GM21381 (cell line): Measurements from ENCODE around the gene SHE.

Source experiments
- ATAC-seq: cut with Tn5 transposase; IDR thresholded peaks from one replicate; pipeline ENCODE4 v1.9.1; 2021; ENCODE audit warnings: mild to moderate bottlenecking, moderate library complexity; ENCODE audit not compliant: unreplicated experiment

The SHE gene

DNA sequence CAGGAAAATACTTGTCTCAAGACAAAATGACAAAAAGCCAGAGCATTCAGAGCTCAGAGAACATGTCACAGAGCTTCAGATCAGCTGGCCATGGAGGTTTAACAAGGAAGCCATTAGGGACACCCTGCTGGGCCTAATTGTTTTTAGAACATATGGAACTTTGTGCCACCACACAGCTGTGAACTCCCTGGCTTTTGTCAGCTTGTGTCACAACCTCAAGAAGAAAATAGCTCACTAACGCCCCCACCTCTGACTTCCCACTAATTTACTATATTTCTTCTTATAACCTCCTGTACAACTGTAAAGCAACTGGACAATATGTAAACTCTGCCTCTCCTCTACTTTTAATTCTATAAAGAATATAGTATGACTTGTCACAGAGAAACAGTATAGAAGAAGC lies 21.2 kb downstream of the SHE start:
- no peak for ATAC-seq

DNA sequence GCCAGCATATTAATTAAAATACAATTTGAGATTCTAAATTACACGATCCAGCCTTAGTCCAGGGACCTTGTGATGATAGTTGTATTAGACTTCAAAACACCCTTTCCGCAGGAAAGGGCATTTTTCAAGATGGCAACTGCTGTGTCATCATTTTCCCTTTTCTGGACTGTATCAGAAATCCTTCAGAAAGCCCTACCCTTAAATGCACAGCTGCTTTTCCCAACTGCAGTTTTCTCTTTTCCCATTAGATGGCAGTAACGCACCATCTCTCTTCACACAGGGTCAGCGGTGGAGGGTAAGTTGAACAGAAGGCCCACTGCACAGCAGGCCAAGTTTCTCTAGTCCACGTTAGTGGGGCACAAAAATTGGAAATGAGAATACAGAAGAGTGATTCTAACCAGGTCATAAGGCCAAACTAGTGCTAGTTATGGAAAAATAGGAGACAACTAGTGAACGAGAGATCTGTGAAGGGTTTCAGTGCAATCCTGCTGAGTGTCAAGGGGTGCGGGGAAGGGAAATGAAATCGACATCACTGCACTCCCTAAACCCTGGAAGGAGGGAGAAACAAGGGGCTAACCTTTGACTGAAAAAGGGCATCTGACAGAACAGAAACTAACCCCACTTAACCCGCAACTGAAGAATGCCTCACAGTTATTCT lies 22.3 kb downstream of the SHE start:
- ATAC-seq = no peak

- ATAC-seq = no peak
Observed at GRCh38 chr1:154478639-154479038, 23.6 kb downstream of the SHE start.

GRCh38 chr1:154478013-154478412 lies 24.2 kb downstream of the SHE start:
- no peak for ATAC-seq

GRCh38 chr1:154476791-154477190 lies 25.4 kb downstream of the SHE start:
- no peak for ATAC-seq

DNA sequence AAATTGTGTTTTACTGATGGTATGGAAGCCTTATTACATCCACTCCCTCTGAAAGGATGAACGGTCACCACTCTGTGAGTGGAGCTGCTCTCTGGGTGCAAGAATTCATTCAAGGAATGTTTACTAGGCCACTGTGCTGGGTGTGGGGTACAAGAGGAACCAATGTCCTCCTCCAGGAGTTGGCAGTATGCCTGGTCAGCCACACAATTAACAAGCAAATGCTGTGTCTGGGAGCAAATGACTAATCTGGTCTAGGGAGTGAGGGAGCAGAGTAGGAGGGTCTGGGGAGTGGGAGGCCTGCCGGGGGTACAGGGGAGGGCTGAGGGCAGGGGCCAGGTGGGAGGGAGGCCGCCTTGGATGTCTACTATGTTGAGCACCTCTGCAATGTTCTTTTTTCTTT lies 27.4 kb downstream of the SHE start:
- no peak for ATAC-seq

DNA sequence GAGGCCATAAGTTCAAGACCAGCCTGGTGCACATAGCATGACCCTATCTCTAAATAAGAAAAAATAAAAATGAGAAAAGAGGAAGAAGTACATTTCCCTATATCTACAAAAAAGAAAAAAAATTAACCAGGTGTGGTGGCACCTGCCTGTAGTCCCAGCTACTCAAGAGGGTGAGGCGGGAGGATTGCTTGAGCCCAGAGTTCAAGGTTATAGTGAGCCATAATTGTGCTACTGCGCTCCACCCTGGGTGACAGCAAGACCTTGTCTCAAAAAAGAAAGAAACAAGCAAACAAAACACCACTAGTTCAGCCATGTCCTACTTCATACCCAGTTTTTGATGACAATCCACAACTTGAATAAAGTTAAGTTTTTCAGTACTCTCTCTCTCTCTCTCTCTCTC lies 30.9 kb downstream of the SHE start:
- no peak for ATAC-seq

- no peak for ATAC-seq
Observed at GRCh38 chr1:154469844-154470560, 32.2 kb downstream of the SHE start.

DNA sequence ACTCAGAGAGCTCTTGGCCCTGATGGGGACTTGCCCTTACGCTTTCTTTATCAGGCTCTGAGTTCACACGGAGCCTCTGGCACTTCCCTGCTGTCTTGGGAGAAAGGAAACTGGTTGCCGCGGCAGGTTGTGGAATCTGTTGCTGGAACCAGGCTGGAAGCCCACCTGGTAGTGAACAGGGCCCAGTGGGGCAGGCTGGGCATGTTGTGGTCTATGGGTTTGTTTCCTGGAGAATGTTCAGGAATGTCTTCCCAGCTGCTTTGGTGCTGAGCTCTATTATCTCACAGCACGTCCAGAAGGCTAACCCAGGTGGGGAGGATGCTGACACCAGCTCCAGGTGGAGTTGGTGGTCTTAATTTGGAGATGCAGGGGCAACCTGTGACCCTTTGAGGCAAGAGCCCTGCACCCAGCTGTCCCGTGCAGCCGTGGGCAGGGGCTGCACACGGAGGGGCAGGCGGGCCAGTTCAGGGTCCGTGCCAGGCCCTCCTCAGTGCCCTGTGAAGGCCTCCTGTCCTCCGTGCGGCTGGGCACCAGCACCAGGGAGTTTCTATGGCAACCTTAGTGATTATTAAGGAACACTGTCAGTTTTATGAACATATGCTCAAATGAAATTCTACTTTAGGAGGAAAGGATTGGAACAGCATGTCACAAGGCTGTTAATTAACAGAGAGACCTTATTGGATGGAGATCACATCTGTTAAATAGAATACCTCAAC lies 33.5 kb downstream of the SHE start:
- ATAC-seq = no peak

DNA sequence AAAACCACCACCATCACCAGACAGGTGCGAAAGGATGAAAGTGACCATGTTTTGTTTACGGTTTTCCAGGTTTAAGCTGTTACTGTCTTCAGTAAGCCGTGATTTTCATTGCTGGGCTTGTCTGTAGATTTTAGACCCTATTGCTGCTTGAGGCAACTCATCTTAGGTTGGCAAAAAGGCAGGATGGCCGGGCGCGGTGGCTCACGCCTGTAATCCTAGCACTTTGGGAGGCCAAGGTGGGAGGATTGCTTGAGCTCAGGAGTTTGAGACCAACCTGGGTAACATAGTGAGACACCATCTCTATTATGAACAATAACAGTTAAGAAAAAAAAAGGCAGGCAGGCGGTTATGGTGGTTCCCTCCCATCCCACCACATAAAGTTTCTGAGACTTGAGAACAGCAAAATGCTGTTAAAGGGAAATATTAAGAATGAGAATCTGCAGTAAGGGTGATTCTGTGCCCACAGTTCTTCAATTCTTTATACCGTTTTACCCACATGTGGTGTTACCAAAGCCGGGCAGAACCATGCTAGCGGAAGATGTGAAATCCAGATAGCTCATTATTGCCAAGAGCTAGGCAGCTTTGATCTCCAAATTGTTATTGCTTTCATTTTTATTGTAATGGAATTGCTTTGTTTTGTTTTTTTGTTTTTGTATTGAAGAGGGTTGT lies 34.6 kb downstream of the SHE start:
- no peak for ATAC-seq

GRCh38 chr1:154466921-154467417 lies 35.2 kb downstream of the SHE start:
- ATAC-seq = no peak

DNA sequence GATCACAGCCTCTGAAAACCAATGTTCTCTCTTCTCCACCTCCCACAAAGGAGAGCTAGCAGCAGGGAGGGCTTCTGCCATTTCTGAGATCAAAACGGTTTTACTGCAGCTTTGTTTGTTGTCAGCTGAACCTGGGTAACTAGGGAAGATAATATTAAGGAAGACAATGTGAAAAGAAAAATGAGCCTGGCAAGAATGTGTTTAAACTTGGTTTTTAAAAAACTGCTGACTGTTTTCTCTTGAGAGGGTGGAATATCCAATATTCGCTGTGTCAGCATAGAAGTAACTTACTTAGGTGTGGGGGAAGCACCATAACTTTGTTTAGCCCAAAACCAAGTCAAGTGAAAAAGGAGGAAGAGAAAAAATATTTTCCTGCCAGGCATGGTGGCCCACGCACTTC lies 36.0 kb downstream of the SHE start:
- no peak for ATAC-seq

- ATAC-seq = no peak
Observed at GRCh38 chr1:154465621-154466195, 36.5 kb downstream of the SHE start.

- ATAC-seq = no peak
Observed at GRCh38 chr1:154463512-154463990, 38.7 kb downstream of the SHE start.

DNA sequence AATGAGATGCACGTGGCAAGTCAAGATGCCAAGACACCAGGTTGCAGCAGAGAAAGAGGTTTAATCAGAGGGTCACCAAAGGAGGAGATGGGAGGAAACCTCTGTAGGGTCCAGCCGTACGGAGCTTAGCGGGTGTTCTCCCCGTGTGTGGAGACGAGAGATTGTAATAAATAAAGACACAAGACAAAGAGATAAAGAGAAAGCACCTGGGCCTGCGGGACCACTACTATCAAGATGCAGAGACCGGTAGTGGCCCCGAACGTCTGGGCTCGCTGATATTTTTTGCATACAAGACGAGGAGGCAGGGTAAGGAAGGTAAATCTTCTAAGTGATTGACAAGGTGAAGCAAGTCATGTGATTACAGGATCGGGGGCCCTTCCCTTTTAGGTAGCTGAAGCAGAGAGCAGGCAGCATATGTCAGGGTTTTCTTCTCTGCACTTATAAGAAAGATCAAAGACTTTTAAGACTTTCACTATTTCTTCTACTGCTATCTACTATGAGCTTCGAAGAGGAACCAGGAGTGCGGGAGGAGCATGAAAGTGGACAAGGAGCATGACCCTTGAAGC lies 41.4 kb downstream of the SHE start:
- ATAC-seq = no peak

- no peak for ATAC-seq
Observed at GRCh38 chr1:154459080-154459479, 43.1 kb downstream of the SHE start.

GRCh38 chr1:154456631-154457030 lies 45.6 kb downstream of the SHE start:
- no peak for ATAC-seq

DNA sequence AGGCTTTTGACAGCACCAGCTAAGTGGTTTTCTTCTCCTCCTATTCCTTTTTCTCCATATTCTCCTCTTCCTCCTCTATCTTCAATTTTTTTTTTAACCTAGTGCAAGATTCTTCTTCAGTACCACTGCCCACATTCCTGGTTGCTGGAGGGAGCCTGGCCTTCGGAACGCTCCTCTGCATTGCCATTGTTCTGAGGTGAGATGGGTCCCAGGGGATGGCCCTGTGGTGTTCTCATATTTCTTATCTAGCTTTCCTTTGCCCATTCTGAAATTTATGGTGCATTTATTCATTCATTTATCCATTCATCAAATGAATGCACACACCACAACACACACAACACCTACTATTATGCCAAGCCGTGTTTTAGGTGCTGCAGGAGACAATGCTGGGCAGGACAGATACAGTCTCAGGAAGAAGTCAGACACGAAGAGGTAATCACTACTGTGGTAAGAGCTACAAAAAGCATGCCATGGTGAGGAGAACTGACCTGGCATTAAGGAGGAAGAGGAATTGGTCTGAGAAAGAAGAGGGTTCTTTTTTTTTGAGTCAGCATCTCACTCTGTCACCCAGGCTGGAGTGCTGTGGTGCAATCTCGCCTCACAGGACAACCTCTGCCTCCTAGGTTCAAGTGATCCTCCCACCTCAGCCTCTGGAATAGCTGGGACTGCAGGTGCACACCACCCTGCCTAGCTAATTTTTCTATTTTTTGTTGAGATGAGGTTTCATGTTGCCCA lies 47.7 kb downstream of the SHE start:
- ATAC-seq = no peak

DNA sequence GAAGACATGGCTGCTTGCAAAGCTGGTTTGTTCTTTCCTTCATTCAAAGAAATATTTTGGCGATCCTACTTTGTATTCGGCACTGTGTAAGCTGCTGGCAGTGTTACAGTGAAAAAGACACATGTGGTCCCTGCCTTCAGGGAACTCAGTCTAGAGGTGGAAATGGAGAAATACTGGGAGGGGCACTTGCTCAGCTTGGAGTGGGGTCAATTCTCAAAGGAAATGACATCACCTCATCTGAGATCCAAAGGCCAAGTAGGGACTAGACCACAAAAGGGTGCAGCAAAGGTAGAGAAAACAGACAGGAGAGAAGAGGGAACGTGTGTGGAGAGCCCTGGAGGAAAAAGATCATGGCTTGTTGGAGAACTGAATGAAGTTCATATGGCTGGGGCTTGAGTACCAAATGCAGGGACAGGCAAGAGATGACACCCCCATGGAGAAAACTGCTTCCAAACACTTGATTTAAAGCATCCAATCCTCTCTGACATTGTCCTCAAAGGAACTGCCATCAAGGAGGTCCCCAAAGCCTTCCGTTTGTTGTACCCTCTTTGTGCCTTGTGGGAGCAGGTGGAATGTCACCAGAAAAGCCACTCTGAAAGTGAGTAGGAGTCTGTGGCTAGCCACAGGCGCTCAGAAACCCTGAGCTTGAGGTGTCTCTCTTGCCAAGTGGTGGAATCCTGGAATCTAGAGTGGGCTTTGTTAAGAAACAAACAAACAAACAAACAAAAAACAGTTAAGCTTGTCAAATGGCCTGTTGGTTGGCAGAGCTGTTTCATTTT lies 48.4 kb downstream of the SHE start:
- no peak for ATAC-seq
